Hindlimb muscle (tissue), 1 donor: ENCODE data around the gene CPXM1. TPM values are rescaled to one million over a fixed set of nuclear protein-coding genes. Genes with fewer than 3 reads are reported as not detected.
"Not testable (repeated sequence)": the region's sequence is repeated elsewhere in the genome, so short reads cannot be mapped to it uniquely, and the experiment has no call there.

Experiments used
- DNase-seq: peaks from one replicate; pipeline ENCODE4 v3.0.0-alpha.2; 2013
- polyA plus RNA-seq: library from polyadenylated mRNA; unstranded; fragments of 120-200 nt; gene quantifications from one replicate; pipeline ENCODE4 v1.2.1, GENCODE V29; 2013; ENCODE audit not compliant: insufficient read length

CPXM1 gene
- polyA plus RNA-seq, result 46.8 TPM

- DNase-seq, result peak; percentile 55
These were observed at the start of gene CPXM1 for GRCh38 chr20:2800521-2801285. TSS of gene CPXM1 (minus strand) at chr20:2800627. CDS start at chr20:2800572, 55 bp downstream.

DNA sequence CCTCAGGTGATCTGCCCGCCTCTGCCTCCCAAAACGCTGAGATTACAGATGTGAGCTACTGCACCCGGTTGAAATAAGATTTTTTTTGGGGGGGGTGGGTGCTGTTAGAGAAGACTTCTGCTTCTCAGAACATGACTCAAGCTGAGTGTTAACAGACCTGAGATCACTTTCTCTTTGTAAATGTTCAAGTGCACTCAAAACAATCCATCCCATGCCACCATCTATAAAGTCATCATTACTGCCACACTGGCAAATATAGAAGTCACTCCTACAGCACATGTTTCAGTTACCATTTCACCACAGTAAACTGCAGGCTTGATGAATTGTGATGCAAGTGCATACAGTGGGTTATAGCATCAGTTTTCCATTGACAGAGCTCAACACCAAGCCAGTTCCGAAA is 49.1 kb upstream of the CPXM1 start:
- no peak for DNase-seq

DNA sequence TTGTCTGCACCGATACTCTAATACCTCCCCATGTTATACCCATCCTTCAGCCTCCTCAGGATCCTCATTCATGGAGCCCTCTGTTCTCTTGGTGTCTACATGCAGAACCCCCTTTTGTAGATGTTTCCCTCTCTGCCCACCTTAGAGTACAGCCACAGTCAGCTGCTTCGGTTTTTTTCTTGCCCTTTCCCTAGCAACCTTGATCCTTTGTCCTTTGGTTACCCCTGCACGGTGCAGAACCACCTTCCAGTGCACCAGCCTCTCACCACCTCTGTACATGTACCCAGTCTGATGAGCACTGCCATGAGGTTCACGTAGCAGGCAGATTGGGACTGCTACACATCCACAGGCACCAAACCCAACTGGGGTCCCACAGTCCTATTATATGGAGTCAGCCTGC is 47.4 kb upstream of the CPXM1 start:
- no peak for DNase-seq

GRCh38 chr20:2846698-2847097 is 46.3 kb upstream of the CPXM1 start:
- DNase-seq, result no peak

GRCh38 chr20:2845607-2846006 is 45.2 kb upstream of the CPXM1 start:
- no peak for DNase-seq

- DNase-seq, result peak; percentile 73
These were observed 40.6 kb upstream of the CPXM1 start for GRCh38 chr20:2840967-2841531.

DNA sequence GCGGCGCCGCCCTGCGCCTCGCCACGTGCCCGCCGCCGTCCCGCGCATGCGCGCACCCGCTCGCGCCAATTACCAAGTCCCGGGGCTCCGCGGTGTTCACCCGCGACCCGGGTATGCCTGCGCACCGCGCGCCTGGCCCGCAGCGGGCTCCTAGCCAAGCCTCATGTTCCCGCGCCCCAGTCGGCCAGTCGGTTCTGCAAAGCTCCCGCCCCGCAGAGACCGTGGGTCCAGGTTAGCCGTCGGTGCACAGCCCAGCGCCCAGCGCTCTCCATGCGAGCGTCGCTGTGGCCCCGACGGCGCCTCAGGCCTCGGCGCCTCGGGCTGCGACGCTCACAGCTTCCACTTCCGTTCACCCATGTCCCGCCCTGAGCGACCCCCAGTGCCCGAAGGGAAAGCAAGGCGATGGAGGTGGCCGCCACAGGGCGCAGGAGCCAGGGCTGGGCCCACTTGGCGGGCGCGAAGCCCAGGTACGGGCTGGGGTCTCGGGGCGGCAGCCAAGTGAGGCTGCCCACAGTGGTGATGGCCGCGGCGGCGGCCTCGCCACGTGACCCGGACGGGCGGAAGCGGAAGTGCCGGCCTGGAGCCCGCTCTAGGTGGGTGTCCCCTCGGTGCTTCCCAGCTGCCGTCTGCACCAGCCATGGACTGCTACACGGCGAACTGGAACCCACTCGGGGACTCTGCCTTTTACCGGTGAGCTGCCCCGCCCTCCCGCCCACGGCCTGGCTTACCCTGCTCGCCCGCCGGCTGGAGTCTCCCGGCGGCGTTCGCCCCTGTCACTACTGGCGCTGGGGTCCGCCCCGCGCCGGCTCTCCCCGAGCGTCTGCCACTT is 39.9 kb upstream of the CPXM1 start, which contains the start of the genes PCED1A and VPS16:
Gene PCED1A, minus strand, starts transcription at position 518 of the 829 bp plus-strand sequence. CDS start 743 bp downstream, outside the sequence.
Gene VPS16, plus strand, starts transcription at position 608 of the 829 bp plus-strand sequence. Its CDS starts 30 bp downstream, at position 638.
- DNase-seq, result peak; percentile 91

GRCh38 chr20:2839732-2840137 is 39.3 kb upstream of the CPXM1 start:
- no peak for DNase-seq

DNA sequence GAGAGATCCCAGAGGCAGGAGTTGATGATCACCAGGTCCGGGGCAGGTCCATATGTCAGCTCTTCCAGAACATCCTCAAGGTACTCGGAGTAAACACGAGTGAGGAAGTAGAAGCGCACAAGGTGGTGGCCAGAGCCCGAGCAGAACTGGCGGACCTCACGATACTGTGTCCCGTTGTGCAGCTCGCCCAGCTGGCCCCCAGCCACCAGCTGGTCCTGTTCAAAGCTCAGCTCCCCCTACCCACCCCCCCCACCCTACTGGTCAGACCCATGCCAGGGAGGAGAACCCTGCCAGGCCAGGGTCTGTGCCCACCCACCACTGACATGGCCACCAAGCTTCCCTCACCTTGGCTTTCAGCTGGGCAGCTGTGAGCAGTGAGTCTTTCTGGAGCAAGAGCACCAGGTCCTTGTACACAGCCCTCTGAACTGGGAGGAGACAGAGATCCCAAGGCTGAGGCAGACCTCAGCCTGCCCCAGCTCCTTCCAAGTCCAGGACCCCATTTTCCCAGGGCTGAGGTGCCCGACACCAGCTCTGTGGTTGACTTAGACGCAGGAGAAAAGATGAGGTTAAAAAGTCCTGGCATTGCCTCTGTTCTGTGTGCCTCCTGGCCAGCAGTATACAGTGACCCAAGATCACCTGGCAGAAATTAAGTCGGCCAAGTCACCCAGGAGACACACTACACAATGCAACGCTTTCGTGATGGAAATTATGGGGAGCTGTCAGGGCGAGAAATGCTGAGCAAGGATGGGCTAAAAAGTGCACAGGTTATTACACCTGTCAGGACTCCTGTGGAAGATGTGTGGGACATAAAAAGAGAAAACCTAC is 38.6 kb upstream of the CPXM1 start:
- DNase-seq, result no peak

GRCh38 chr20:2838170-2838797 is 37.9 kb upstream of the CPXM1 start:
- no peak for DNase-seq

GRCh38 chr20:2837221-2837960 is 37.0 kb upstream of the CPXM1 start:
- DNase-seq, result no peak

DNA sequence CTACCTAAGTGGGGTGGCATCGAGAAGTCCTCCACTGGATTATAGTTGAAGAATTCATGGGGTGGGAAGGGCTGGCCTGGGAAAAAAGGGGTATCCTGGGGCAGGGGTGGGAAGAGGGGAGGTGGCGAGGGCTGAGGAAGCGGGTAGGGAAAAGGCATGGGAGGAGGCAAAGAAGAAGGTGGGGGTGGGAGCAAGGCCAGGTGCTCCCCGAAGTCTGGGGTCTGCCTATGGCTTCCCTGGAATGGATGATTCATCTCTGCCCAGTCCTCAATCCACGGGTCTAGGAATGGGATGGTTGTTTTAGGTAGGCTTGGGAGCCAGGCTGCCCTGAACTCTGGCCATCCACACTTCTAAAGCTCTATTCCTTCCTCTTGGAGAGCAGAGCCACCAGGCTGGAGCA is 35.6 kb upstream of the CPXM1 start:
- DNase-seq, result no peak

GRCh38 chr20:2835331-2835796 is 34.9 kb upstream of the CPXM1 start:
- no peak for DNase-seq

DNA sequence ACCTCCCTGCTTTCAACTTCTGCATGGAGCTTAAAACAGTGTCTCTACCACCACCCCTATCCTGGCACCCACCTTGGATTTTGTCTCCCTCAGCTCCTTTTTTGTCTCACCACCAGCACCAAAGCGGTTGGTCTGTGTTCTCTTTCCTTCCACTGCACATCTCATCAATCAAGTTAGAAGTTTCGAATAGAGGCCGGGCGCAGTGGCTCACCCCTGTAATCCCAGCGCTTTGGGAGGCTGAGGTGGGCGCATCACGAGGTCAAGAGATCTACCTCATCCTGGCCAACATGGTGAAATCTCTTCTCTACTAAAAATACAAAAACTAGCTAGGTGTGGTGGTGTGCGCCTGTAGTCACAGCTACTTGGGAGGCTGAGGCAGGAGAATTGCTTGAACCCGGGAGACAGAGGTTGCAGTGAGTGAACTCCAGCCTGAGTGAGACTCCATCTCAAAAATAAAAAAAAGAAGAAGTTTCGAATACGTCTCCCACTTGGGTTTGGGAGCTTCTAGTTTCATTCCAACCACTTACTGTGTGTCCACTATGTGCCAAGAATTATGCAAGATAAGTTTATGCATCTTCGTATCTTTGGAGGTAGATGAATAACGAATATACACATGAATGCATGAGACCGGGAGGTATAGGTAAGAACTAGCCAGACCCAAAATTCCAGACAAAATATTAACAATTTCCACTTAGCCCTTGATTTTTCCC is 34.1 kb upstream of the CPXM1 start:
- DNase-seq, result no peak

DNA sequence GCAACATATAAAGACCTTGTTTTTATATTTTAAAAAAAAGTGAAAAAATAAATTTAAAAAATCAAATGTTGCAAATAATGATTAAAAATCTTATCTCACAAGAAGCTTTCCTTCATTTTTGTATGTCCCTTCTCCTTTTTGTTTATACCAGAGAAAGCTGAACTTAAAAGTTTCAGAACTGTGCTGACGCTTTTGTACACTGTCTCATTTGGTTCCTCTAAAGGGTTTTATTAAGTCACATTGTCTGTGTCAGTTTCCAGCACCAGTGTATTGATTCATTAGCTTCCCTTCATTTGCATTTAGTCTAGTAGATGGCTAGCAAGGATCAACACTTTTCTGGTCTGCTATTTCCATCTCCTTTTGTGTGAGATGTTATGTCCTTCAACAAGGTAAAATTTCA is 33.3 kb upstream of the CPXM1 start:
- no peak for DNase-seq

GRCh38 chr20:2831206-2831605 is 30.8 kb upstream of the CPXM1 start:
- not testable (repeated sequence) for DNase-seq

DNA sequence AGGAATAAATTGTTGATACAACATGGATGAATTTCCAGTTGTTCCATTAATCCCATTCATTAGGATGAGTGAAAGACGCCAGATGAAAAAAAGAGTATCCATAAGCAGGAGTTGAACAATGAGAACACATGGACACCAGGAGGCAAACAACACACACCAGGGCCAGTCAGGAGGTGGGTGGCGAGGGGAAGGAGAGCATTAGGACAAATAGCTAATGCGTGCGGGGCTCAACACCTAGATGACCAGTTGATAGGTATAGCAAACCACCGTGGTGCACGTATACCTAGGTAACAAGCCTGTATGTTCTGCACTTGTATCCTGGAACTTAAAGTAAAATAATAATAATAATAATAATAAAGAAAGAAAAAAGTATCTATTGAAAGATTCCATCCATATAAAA is 28.9 kb upstream of the CPXM1 start:
- no peak for DNase-seq

GRCh38 chr20:2826655-2827054 is 26.2 kb upstream of the CPXM1 start:
- DNase-seq, result no peak

- no peak for DNase-seq
These were observed 25.3 kb upstream of the CPXM1 start for GRCh38 chr20:2825761-2826160.

- no peak for DNase-seq
These were observed 21.6 kb upstream of the CPXM1 start for GRCh38 chr20:2822073-2822472.
